IPS-NIHi7 (cell line): Measurements from ENCODE around the gene CLEC16A.

Source experiments
- DNase-seq: peaks from one replicate; pipeline ENCODE4 v3.0.0; 2012; ENCODE audit warnings: mixed read lengths; ENCODE audit errors: extremely low spot score

The CLEC16A gene

DNA sequence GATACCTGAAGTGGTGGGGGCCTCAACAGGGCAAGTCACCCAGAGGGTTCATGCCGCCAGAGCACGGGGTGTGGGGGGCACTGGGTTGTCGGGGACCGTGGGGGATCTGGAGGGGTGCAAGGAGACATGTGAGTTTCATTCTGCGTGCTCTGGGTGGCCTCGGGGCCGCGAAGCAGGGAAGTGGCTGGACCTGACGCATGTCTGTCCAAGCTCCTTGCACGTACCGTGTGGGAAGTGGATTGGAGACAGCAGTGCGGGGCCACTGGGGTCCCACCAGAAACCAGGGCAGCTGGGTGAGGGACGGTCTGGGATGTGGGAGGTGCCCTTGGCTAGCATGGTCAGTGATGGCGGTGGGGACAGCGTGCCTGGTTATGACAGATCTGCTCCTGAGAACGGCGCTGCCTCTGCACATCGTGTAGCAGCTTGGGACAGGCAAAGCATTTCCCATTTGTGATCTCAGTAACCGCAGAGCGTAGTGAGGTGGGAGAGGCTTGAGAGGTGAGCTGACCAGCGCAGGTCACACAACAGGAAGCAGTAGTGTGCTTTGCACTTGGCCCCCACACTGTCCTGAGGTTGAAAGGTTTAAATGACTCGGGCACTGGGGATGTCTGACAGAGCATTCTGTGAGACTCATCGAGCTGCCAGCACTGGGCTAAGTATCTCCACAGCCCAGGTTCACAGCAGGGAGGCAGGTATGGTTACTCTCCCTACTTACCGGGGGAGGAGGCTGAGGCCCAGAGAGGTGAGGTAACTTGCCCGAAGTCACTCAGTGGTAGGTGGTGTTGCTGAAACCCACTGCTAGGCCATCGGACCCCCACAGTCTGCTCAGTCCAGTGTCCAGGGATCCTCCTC lies 197.3 kb downstream of the CLEC16A start:
- no peak for DNase-seq

DNA sequence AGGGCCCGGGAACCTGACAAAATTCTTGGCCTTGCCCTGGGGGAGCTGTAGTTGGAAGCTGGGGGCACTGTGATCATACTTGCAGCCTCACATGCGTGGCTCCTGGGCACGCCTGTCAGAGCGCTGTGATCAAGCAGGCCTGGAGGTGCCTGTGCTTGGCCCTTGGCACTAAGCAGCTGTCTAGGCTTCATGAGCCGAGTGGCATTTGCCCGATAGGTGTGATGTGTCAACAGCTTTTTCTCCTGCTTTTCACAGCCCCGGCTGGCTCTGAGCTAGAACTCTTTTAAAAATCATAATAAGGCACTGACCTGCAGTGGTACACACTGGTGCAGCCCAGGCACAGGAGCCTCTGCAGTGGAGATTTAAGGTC lies 197.9 kb downstream of the CLEC16A start:
- no peak for DNase-seq

GRCh38 chr16:11142951-11143350 lies 198.6 kb downstream of the CLEC16A start:
- no peak for DNase-seq

DNA sequence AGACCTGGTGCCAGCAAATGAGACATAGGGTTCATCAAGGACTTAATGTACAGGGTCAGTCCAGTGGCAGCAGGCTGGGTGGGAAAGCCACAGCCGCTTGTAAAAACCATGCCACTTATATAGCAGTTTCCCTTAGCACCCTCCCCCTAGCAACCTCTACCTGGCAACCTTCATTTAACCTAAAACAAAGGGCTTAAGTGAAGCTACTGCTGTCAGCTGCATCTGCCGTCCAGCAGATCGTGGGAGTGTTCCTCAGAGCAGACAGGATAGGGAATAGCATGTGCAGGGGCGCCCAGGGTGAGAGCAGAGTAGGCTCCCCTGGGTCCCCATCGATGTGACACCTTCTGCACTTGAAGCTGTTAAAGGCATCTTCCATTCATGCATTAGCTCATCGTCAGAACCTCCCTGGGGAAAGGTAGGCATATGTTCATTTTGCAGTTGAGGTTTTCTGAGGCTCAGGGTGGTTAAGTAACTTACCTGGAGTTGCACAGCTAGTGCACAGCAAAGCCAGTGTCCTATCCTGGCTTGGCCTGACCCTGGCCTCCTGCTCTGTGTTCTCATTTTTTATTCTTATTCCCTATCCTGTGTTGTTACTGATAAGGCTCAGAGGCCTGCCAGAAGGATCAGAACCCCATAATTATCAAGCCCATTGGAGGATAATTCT lies 199.1 kb downstream of the CLEC16A start:
- no peak for DNase-seq

GRCh38 chr16:11144122-11144521 lies 199.8 kb downstream of the CLEC16A start:
- no peak for DNase-seq

DNA sequence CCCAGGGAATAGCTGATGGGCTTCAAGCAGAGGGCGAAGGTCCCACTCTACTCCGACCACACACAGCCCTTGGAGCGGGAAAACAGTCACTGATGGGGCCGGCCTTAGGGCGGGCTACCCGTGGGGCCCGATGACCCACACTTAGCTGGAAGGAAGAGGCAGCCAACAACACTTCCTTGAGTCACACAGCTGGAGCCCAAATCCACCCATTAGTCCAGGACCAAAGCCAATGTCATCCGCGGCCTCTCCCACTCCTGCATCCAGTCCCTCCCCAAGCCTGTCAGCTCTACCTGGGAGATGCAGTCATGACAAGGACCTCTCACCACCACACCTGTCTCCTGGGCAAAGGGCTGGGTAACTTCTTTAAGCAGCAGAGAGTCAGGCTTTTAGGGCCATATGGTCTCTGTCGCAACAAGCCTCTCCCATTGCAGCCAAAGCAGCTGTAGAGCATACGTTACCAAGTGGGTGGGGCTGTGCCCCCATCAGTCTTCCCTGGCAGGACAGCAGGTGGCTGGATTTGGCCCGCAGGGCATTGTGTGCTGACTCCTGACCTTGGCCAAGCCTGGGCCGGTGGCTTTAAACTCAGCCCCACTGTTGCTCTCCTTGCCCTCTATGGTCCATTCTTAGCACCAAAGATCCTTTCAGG lies 200.9 kb downstream of the CLEC16A start:
- DNase-seq, result no peak

DNA sequence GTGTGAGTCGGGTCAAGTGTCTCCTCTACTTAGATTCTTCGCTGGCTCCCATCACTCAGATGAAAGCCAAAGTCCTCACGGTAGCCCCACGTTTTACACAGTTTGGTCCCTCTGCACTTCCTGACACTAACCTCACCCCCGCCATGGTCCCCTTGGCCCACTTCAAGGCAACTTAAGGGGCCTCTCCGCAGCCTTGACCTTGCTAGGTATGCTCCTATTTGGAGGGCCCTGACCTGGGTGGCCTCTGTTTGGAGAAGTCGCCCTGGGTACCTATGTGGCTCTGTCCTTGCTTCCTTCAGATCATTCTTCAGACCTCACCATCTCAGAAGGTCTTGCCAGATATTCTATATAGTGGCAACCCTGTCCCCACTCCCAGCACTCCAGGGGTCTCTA lies 201.5 kb downstream of the CLEC16A start:
- DNase-seq, result no peak

DNA sequence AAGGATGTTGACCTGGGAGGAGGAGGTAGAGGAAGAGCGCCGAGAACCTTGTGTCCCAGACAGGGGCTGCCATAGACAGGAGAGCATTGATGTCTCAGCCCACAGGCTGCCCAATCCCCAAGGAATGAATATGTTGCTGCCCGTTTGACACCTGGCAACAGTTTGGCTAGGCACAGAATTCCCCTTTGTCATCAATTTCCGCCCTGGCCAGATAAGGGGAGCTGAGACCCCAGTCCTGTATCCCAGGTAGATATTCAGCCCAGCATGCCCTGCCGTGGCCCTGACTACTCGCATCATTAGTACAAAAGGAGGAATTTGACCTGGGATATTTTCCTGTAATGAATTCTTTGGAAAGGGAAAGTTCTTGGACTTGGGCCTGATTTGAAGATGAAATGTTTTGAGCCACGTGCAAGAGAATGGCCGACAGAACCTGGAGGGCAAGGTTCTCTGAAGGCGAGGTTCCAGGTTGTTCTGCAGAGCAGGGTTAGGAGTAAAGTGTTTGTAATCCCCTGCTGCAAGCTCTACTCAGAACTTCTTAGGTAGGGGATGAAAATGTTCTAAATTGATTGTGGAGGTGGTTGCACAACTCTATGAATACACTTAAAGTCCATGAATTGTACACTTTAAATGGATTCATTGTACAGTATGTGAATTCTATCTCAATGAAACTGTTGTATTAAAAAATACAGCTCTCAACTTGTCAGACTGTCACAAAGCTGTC lies 202.8 kb downstream of the CLEC16A start:
- no peak for DNase-seq

DNA sequence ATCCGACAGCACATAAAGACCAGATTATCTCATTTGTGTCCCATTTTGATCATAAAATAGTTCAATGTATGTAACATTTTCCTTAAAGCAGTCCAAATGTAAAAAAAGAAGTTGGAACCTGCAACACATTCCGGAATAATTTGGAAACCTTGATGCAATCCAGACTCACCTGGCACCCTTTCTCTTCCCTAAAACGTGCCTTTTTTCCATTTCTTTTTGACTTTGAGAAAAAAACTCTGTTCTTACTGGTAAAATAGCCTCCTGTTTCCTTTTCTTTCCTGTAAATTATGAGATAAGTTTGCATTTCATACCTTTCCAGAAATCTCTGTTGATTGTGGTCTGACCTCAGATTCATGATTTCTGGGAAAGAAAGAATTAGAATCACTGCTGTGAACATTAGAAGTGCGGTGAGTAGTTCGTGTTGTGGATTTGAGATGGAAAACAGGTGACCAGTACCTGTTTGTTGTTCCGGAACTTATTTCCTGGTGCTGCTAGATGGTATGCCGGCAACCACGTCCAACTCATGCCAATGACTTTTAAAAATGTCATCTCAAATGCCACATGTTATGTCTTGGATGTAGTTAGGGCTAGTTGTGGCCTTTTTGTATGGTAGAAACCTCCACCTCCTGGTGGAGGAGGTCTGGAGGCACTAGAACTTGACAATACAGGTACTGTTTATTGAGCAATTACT lies 203.5 kb downstream of the CLEC16A start:
- DNase-seq, result no peak

DNA sequence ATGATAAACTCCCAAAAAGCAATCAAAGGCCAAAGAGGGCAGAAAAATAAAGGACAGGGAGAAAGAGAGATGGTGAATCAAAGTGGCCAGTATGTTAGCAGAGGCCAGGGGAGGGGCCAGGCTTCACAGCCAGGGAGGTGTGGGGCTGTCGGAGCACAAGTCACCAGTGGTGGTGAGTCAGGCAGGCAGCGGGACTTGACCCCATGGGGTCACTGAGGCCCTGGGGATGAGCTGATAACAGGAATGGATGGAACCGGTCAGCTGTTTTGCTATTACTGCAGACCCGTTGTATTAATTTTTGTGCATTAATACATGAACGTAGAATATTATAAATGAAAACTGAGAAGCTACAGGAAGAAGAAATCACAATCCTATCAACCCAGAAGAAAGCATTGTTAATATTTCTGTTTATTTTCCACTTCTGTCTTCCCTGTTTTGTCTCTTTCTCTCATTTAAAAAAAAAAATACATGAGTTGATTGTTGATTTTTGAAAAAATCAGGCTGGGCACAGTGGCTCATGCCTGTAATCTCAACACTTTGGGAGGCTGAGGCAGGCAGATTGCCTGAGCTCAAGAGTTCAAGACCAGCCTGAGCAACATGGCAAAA lies 204.8 kb downstream of the CLEC16A start:
- DNase-seq, result peak; percentile 52

GRCh38 chr16:11150190-11150589 lies 205.8 kb downstream of the CLEC16A start:
- no peak for DNase-seq

- no peak for DNase-seq
These were observed 207.0 kb downstream of the CLEC16A start for GRCh38 chr16:11151156-11151884.

GRCh38 chr16:11151885-11152629 lies 207.7 kb downstream of the CLEC16A start:
- DNase-seq, result no peak

DNA sequence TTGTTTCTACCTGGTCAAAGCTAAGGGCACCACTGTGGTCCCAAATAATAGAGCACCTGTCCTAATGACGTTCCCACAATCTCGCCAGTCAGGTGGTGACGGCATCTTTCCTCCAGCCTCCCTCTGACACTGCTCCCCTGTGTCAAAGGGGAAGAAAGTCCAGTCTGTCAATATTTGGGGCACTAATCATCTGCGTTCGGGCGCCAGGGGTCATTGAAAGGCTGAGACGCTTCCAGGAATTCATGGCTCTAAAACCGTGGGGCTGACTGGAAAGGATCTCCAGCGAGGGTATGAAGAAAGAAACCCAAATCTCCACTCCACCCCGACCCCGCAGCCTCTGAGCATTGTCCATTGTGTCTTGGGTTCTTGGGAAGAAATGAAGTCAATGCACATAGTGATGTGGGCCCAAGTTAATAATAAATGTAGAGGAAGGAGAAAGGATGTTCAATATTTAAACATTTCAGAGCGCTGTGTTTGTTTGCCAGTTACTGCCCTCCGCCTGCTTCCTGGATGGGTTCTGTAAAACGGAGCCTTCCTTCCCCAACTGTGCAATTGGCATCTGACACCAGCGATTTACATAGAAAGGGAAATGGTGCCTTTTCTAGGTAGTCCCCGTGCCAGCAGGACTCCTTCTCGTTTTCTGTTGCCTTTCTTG lies 208.4 kb downstream of the CLEC16A start:
- DNase-seq, result no peak

DNA sequence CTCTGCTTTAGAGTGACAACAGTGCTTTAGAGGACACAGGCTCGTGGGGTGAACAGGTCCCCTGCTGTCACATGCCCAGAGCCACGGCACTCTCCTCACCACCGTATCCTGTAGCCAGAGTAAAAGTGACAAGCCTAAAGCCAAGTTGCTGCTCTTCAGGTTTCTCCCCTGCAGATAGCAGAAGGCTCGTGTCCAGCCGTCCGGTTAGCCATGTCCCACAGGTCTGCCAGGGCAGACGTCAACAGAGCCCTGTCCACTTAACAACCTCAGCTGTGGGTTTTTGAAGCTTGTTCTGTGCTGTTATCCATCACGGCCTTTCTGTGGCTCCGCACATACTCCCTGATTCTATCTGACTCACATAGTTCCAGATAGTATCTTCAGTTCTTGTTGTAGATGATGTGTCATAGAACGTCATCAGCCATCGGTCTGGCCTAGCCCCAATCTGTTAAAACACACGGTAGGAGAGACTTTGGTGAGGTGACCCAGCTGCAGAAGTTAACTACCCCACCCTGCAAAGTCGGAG lies 211.0 kb downstream of the CLEC16A start:
- no peak for DNase-seq

GRCh38 chr16:11156401-11156800 lies 212.0 kb downstream of the CLEC16A start:
- no peak for DNase-seq

GRCh38 chr16:11157143-11157542 lies 212.8 kb downstream of the CLEC16A start:
- DNase-seq, result no peak

DNA sequence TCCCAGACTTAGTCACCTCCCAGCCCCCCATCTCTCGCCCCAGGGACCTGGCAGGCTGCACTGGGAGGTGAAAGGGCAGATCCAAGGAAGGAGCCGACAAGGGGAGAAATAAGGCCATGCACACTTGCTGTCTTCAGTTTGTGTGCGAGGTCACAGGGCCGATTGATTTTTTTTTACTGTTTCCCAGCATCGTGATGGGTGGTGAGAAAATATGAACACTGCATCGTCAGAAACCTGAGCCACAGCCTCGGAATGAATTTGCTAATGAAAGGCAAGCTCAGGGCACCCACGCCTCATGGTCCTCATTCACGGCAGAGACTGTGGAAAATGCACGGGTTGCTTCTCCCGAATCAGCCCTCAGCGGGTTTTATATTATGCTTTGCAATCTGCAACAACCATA lies 213.7 kb downstream of the CLEC16A start:
- DNase-seq, result no peak

GRCh38 chr16:11159282-11159681 lies 214.9 kb downstream of the CLEC16A start:
- no peak for DNase-seq
